Tibial nerve (tissue), 4 donors: Measurements from ENCODE around the gene SLC25A21. TPM values are rescaled to one million over a fixed set of nuclear protein-coding genes. Genes with fewer than 3 reads are reported as not detected.
"Not testable (repeated sequence)": the region's sequence is repeated elsewhere in the genome, so short reads cannot be mapped to it uniquely, and the experiment has no call there.

ENCODE experiments used
- DNase-seq, 2 donors: peaks; one replicate each; pipeline ENCODE4 v3.0.0-alpha.2; 2019; ENCODE audit warnings: low spot score in 2 of 2
- H3K27ac ChIP-seq, 4 donors: fragments of 200-600 bp; sonication (generic) in 3 of 4; one replicate each; pipeline ENCODE4 v1.5.1; 2017 to 2019; ENCODE audit warnings: mild to moderate bottlenecking in 1 of 4
- H3K27me3 ChIP-seq, 2 donors: fragments of 200-600 bp; sonication (generic) in 1 of 2; one replicate each; pipeline versions ENCODE4 v1.5.1 to v1.6.0; 2017 to 2019
- H3K36me3 ChIP-seq, 3 donors: fragments of 200-600 bp; sonication (generic); one replicate each; pipeline ENCODE4 v1.5.1; 2018 to 2019
- H3K4me1 ChIP-seq, 4 donors: fragments of 200-600 bp; sonication (generic) in 3 of 4; one replicate each; pipeline ENCODE4 v1.5.1; 2017 to 2019
- H3K4me3 ChIP-seq, 4 donors: fragments of 200-600 bp; sonication (generic) in 3 of 4; one replicate each; pipeline ENCODE4 v1.5.1; 2017 to 2019; ENCODE audit warnings: mild to moderate bottlenecking in 1 of 4, moderate library complexity in 1 of 4
- H3K9me3 ChIP-seq, 4 donors: fragments of 200-600 bp; sonication (generic) in 3 of 4; one replicate each; pipeline ENCODE4 v1.5.1; 2017 to 2019
- CTCF ChIP-seq, 5 experiments: fragments of 200-600 bp in 3 of 5; fragments of 450-650 bp in 2 of 5; sonication (generic) in 3 of 5; IDR thresholded peaks; one replicate each; pipeline ENCODE4 v1.5.1; 2016 to 2019; ENCODE audit warnings: antibody characterized with exemption in 5 of 5, mild to moderate bottlenecking in 3 of 5, moderate library complexity in 2 of 5
- EP300 ChIP-seq, 2 donors: sonication (generic); formaldehyde crosslinking; IDR thresholded peaks; one replicate each; pipeline ENCODE4 v1.6.1; 2017; ENCODE audit warnings: antibody characterized with exemption in 2 of 2, mild to moderate bottlenecking in 1 of 2
- POLR2A ChIP-seq, 2 donors: fragments of 450-650 bp; IDR thresholded peaks; one replicate each; pipeline ENCODE4 v1.6.1; 2017; ENCODE audit warnings: antibody characterized with exemption in 2 of 2, mild to moderate bottlenecking in 2 of 2, moderate library complexity in 2 of 2
- WGBS, 2 donors: methylation state at CpG; one replicate each; pipeline ENCODE4 v1.1.5; 2018; 5-methylcytosine and 5-hydroxymethylcytosine counted together
- total RNA-seq, 4 donors: library from RNA; depleted of rRNA; stranded (reverse); fragments of >200 nt; gene quantifications; one replicate each; pipeline ENCODE4 v1.1.0, GENCODE V29; 2016

The SLC25A21 gene
- total RNA-seq, 4 donors from 2014 or later: 0.30 to 0.98 (median 0.42) TPM; not detected in 1

GRCh38 chr14:37157987-37158386 is 14.4 kb downstream of the SLC25A21 start:
- Histone ChIP-seq H3K9me3 (peaks cover 0 to 27% (median 3%) of the 10 kb centered on the region in 4 donors), H3K27ac (no peak overlapping the region), H3K27me3 (no peaks in the 10 kb centered on the region), H3K4me3 (no peak overlapping the region), H3K4me1 (no peaks in the 10 kb centered on the region), H3K36me3 (no peaks in the 10 kb centered on the region)
- DNase-seq: no peak
- TF ChIP-seq EP300 (IDR thresholded peaks at IDR 0.05) (no peak), CTCF (IDR thresholded peaks at IDR 0.05) (no peak), POLR2A (IDR thresholded peaks at IDR 0.05) (no peak)
- 90 to 96% methylated on average over 2 of the region's 2 CpGs for WGBS, 2 donors

- Histone ChIP-seq H3K27me3 (no peaks in the 10 kb centered on the region), H3K4me3 (no peak overlapping the region), H3K9me3 (peaks cover 0 to 20% (median 3%) of the 10 kb centered on the region in 4 donors), H3K4me1 (peaks cover 0 to 3% (median 0%) of the 10 kb centered on the region in 4 donors), H3K36me3 (no peaks in the 10 kb centered on the region), H3K27ac (no peak overlapping the region)
- TF ChIP-seq CTCF (IDR thresholded peaks at IDR 0.05): no peak
- no peak for TF ChIP-seq EP300 (IDR thresholded peaks at IDR 0.05)
- TF ChIP-seq POLR2A (IDR thresholded peaks at IDR 0.05): no peak
- no peak for DNase-seq
- WGBS, 2 donors: 82 to 83% methylated on average over 5 of the region's 5 CpGs
Measured at GRCh38 chr14:37153483-37153882, 18.9 kb downstream of the SLC25A21 start.

GRCh38 chr14:37153005-37153404 is 19.4 kb downstream of the SLC25A21 start:
- TF ChIP-seq EP300 (IDR thresholded peaks at IDR 0.05) (no peak), POLR2A (IDR thresholded peaks at IDR 0.05) (no peak), CTCF (IDR thresholded peaks at IDR 0.05) (no peak)
- Histone ChIP-seq H3K4me3 (no peak overlapping the region), H3K27me3 (no peaks in the 10 kb centered on the region), H3K9me3 (peaks cover 0 to 20% (median 3%) of the 10 kb centered on the region in 4 donors), H3K36me3 (no peaks in the 10 kb centered on the region), H3K27ac (no peak overlapping the region), H3K4me1 (peaks cover 0 to 3% (median 0%) of the 10 kb centered on the region in 4 donors)
- no peak for DNase-seq
- WGBS, 2 donors: 14 to 33% methylated on average over 1 of the region's 1 CpG

- Histone ChIP-seq H3K9me3 (peaks cover 0 to 10% (median 2%) of the 10 kb centered on the region in 4 donors), H3K27me3 (no peaks in the 10 kb centered on the region), H3K4me3 (no peak overlapping the region), H3K27ac (no peak overlapping the region), H3K4me1 (peaks cover 0 to 3% (median 0%) of the 10 kb centered on the region in 4 donors), H3K36me3 (no peaks in the 10 kb centered on the region)
- WGBS, 2 donors: 0 to 1% methylated on average over 3 of the region's 3 CpGs
- TF ChIP-seq POLR2A (IDR thresholded peaks at IDR 0.05) (no peak), CTCF (IDR thresholded peaks at IDR 0.05) (peak; percentile 57 to 65 (median 62))
- DNase-seq: no peak
Measured at GRCh38 chr14:37150414-37150813, 22.0 kb downstream of the SLC25A21 start.

- 76 to 79% methylated on average over 1 of the region's 1 CpG for WGBS, 2 donors
Measured at GRCh38 chr14:37147310-37147880, 25.0 kb downstream of the SLC25A21 start.

GRCh38 chr14:37146438-37146837 is 26.0 kb downstream of the SLC25A21 start:
- not testable (repeated sequence) for H3K9me3 ChIP-seq, DNase-seq, H3K4me1 ChIP-seq, H3K27ac ChIP-seq, H3K4me3 ChIP-seq, H3K36me3 ChIP-seq, H3K27me3 ChIP-seq
- 90 to 95% methylated on average over 1 of the region's 1 CpG for WGBS, 2 donors

More at GRCh38 chr14:37147310-37147880, 25.0 kb downstream of the SLC25A21 start:
- TF ChIP-seq CTCF (IDR thresholded peaks at IDR 0.05) (no peak), POLR2A (IDR thresholded peaks at IDR 0.05) (no peak), EP300 (IDR thresholded peaks at IDR 0.05) (no peak)
- peaks cover 0 to 6% (median 2%) of the 10 kb centered on the region in 4 donors for H3K4me1 ChIP-seq
- H3K27ac ChIP-seq: no peak overlapping the region
- no peaks in the 10 kb centered on the region for H3K27me3 ChIP-seq
- H3K36me3 ChIP-seq: no peaks in the 10 kb centered on the region
- no peak overlapping the region for H3K4me3 ChIP-seq
- H3K9me3 ChIP-seq: no peaks in the 10 kb centered on the region
- no peak for DNase-seq
